ENCODE data around the gene STRADB. TPM values are rescaled to one million over a fixed set of nuclear protein-coding genes. Genes with fewer than 3 reads are reported as not detected.
"Not testable (repeated sequence)": the region's sequence is repeated elsewhere in the genome, so short reads cannot be mapped to it uniquely, and the experiment has no call there.

The STRADB gene
- total RNA-seq, 1 donor from 2014 or later: 20.5 TPM

- DNase-seq (ENCODE audit: low read depth in 2 of 2): not testable (repeated sequence)
These were observed 21.2 kb upstream of the STRADB start for GRCh38 chr2:201430322-201430721.

DNA sequence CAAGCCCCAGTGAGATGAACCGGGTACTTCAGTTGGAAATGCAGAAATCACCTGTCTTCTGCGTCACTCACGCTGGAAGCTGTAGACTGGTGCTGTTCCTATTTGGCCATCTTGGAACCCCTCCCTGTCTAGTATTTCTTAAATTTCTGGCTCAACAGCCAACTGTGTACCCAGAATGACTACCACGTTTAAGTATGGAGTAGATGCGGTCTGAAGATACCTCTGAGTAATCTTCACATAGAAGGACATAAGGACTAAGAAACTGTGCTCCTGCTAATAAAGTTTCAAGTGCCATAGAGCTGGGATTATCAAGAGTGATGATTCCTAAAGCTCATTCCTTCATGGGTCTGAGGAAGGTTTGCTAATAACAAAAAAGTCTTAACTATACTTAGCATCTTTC is 20.7 kb upstream of the STRADB start:
- DNase-seq (ENCODE audit: low read depth in 2 of 2): no peak

GRCh38 chr2:201432038-201432620 is 19.4 kb upstream of the STRADB start:
- peak in 1 of 2 donors; percentile 77 for DNase-seq (ENCODE audit: low read depth in 2 of 2)

GRCh38 chr2:201432621-201433393 is 18.7 kb upstream of the STRADB start:
- peak in 1 of 2 donors; percentile 64 for DNase-seq (ENCODE audit: low read depth in 2 of 2)

DNA sequence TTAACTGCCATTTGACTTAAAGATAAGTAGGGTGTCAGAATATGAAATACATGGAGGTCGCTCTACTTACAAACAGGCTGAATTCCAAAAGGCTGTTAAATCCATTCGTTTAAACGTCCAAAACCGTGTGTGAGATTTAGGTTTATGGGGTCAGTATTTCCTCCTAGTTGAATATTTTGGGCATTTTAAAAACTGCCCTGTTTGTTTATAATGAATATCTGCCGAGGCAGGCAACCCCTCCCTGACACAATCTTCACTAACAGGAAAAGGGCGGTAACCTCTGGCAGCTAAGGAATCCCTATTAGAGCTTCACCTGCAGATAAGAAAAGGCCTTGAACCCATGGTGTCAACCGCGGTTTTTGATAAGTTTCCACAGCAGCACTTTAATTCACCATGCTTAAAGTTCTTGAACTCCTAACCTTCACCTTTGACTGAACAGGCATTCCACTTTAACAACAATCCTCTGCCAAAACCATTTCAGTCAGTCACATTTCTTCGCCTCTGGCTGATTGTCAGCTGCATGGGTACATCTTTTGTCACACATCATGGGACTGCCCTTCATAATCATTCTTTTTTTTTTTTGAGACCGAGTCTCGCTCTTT is 18.0 kb upstream of the STRADB start:
- DNase-seq (ENCODE audit: low read depth in 2 of 2): peak in 1 of 2 donors; percentile 17

DNA sequence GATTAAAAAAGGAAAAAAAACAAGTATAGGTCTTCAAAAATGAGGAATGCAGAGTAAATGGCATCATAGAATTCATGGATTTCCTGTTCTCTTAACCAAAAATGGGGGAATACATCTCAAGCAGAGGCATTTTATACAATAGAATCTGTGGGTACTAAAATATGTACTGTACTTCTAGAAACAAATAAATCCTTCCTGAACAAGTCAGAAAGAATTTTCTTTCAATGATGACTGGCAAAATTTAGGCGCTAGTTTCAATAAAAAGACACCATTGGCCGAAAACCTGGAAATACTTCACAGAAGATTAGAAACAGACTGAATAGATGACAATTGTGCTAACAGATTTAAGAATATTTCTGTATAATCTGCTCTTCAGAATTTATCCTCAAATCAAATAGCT is 15.4 kb upstream of the STRADB start:
- no peak for DNase-seq (ENCODE audit: low read depth in 2 of 2)

DNA sequence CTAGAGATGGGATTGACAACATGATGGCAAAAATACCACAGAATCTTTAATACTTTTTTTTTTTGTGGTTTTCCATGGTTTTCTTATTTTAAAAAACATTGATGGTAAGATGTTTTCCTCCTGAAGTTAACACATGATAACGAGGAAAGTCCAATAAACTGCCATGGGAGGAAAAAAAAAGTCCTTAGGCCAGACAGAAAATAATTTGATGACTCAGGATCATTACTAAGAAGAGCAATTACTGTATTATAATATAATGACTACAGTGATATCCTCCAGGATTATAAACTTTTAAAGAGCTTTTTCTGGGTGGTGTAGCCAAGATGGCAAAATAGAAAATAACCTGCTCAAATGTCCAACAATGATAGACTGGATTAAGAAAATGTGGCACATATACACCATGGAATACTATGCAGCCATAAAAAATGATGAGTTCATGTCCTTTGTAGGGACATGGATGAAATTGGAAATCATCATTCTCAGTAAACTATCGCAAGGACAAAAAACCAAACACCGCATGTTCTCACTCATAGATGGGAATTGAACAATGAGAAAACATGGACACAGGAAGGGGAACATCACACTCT is 12.1 kb upstream of the STRADB start:
- DNase-seq (ENCODE audit: low read depth in 2 of 2): not testable (repeated sequence)

- peak in 1 of 2 donors; percentile 9 for DNase-seq (ENCODE audit: low read depth in 2 of 2)
These were observed 11.4 kb upstream of the STRADB start for GRCh38 chr2:201440182-201440581.

- no peak for DNase-seq (ENCODE audit: low read depth in 2 of 2)
These were observed 10.1 kb upstream of the STRADB start for GRCh38 chr2:201441409-201441808.

GRCh38 chr2:201444746-201445465 is 6.6 kb upstream of the STRADB start:
- no peak for DNase-seq (ENCODE audit: low read depth in 2 of 2)

DNA sequence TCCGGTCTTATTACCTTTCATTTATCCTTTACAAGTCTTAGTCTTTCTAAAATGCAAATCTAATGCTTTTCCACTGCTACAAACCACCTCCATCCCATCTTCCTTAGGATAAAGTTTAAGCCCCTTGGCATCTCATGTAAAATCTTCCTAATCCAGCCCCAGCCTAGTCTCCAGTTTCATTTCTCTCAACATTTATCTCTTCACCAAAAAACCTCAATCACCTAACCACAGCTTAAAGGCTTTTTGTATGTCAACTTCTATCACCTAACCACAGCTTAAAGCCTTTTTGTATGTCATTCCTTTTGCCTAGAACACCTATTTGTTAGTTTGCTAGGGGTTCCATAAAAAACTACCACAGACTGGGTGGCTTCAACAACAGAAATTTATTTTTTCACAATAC is 4.5 kb upstream of the STRADB start:
- no peak for DNase-seq (ENCODE audit: low read depth in 2 of 2)

GRCh38 chr2:201448061-201448460 is 3.5 kb upstream of the STRADB start:
- DNase-seq (ENCODE audit: low read depth in 2 of 2): no peak

DNA sequence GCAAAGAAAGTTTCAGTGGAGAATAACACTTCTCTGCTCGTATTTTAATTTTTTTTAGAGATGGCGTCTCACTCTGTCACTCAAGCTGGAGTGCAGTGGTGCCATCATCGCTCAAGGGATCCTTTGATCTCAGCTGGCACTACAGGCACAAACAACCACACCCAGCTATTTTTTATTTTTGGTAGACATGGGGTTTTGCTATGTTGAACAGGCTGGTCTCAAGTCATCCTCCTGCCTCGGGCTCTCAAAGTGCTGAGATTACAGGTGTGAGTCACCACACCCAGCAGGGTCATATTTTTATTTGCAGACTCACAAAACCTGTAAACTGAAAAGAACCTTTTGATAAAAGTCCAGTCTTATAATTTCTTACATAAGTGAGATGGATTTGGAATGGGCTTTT is 2.8 kb upstream of the STRADB start:
- DNase-seq (ENCODE audit: low read depth in 2 of 2): no peak

DNA sequence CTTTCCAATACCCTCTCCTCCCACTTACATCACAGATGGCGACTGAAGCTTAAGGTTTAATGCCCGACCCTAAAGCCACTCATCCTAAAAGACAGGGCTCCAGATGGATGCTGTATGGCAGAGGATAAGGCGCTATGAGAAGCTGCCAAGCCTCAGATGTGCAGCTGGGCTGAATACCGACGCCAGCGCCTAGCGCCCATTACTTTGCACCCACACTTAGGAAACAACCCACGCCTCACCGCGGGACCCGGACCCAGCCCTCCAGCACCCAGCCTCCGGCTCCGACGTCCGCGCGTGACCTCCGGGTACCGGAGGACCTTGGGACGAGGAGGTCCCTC is 617 bp upstream of the STRADB start:
- no peak for DNase-seq (ENCODE audit: low read depth in 2 of 2)

- peak in 1 of 2 donors; percentile 4 for DNase-seq (ENCODE audit: low read depth in 2 of 2)
These were observed 750 bp downstream of the STRADB start for GRCh38 chr2:201452058-201452921.

DNA sequence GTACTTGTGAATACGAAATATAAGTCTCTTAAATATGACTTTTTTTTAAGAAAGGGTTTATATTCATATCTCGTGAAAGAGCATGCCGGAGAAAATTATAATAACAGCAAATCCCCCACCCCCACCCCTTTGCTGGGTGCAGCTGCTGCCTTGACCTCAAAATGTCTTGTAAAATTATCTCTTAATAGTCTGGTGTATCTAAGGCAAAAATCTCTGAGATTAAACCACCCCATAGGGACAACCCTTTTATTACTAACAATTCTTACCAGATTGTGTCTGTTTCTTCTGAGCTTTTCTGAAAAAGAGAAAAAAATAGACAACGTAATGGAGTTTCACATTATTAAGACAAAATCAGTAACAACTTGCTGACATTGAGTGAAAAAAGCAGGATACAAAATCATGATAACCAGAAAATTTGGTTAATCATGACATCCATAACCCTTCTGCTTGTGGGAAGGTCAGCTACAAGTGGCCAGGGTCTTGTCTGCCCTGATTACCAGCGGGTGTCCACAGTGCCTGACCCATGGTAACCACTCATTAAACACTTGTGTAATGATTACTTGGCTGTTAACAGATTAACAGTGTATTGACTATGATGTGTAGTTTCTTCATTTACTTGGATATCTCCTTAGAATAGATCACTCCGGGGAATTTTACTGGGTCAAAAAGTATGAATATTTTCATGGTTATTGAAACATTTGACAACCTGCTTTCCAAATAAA is 1.5 kb downstream of the STRADB start:
- DNase-seq (ENCODE audit: low read depth in 2 of 2): no peak

GRCh38 chr2:201458381-201458780 is 6.8 kb downstream of the STRADB start:
- no peak for DNase-seq (ENCODE audit: low read depth in 2 of 2)

GRCh38 chr2:201460532-201460931 is 9.0 kb downstream of the STRADB start:
- no peak for DNase-seq (ENCODE audit: low read depth in 2 of 2)

- no peak for DNase-seq (ENCODE audit: low read depth in 2 of 2)
These were observed 13.0 kb downstream of the STRADB start for GRCh38 chr2:201464547-201464946.

- DNase-seq (ENCODE audit: low read depth in 2 of 2): peak in 1 of 2 donors; percentile 2
These were observed 14.0 kb downstream of the STRADB start for GRCh38 chr2:201465524-201465971.
